IPS-15b (cell line): Measurements from ENCODE around the gene CRTC1.

Source experiments
- H3K27me3 ChIP-seq: one replicate; pipeline ENCODE4 v1.6.1; 2013; ENCODE audit warnings: low read length; ENCODE audit not compliant: control insufficient read depth, insufficient read depth
- H3K36me3 ChIP-seq: one replicate; pipeline ENCODE4 v1.6.1; 2013; ENCODE audit warnings: low read length; ENCODE audit not compliant: control insufficient read depth, insufficient read depth
- H3K4me1 ChIP-seq: one replicate; pipeline ENCODE4 v1.6.1; 2013; ENCODE audit warnings: mild to moderate bottlenecking, low read length; ENCODE audit not compliant: control insufficient read depth, insufficient read depth
- H3K4me3 ChIP-seq: one replicate; pipeline ENCODE4 v1.5.1; 2013; ENCODE audit warnings: low read depth, low read length
- H3K9ac ChIP-seq: one replicate; pipeline ENCODE4 v1.6.1; 2013; ENCODE audit warnings: low read depth, mild to moderate bottlenecking, low read length
- H3K9me3 ChIP-seq: one replicate; pipeline ENCODE4 v1.6.1; 2013; ENCODE audit warnings: mild to moderate bottlenecking, low read length; ENCODE audit not compliant: control insufficient read depth, insufficient read depth

CRTC1 gene

DNA sequence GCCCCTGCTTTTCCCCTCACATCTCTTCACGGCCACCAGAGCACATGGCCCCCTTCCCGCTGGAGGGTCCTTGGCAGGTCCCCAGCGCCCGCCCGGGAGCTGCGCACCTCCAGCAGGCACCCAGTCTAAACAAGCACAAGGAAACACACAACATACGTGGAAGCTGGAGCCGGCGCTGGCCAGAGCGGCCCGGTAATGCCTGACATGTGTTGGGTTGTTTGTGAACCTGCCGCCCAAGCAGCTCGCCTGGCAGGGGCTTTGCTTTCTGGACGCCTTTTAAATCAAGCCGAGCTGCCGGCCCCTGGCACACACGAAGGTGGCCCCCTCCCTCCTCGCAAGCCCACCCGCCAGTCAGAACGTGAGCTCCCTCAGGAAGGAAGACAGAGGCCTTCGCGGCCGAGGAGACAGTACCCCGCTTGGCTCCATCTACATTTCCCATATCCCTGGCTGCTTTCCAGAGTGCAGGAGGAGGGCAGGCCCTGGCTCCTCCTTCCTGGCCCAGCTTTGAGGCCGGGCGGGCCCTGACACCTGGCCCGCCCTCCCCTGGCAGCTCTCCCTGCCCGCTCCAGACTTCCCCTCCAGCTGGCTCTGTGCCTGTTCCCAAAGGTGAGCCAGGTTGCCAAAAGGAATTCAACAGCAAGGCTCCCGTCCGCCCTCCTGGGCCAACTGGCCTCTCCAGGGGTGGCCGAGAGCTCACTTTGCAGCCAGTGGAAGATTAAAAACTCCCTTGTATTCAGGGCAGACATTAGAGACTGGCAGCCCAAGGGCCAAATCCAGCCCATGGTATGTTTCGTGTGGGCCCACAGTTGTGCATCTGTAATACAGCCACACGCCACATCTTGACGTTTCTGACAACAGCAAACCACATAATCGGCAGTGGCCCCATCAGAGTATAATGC, 78.9 kb downstream of the CRTC1 start:
- H3K4me3 ChIP-seq = no peak overlapping the region
- H3K4me1 ChIP-seq = no peaks in the 10 kb centered on the region
- no peaks in the 10 kb centered on the region for H3K9me3 ChIP-seq
- peaks cover 2% of the 10 kb centered on the region for H3K27me3 ChIP-seq
- no peaks in the 10 kb centered on the region for H3K36me3 ChIP-seq
- H3K9ac ChIP-seq = no peak overlapping the region

DNA sequence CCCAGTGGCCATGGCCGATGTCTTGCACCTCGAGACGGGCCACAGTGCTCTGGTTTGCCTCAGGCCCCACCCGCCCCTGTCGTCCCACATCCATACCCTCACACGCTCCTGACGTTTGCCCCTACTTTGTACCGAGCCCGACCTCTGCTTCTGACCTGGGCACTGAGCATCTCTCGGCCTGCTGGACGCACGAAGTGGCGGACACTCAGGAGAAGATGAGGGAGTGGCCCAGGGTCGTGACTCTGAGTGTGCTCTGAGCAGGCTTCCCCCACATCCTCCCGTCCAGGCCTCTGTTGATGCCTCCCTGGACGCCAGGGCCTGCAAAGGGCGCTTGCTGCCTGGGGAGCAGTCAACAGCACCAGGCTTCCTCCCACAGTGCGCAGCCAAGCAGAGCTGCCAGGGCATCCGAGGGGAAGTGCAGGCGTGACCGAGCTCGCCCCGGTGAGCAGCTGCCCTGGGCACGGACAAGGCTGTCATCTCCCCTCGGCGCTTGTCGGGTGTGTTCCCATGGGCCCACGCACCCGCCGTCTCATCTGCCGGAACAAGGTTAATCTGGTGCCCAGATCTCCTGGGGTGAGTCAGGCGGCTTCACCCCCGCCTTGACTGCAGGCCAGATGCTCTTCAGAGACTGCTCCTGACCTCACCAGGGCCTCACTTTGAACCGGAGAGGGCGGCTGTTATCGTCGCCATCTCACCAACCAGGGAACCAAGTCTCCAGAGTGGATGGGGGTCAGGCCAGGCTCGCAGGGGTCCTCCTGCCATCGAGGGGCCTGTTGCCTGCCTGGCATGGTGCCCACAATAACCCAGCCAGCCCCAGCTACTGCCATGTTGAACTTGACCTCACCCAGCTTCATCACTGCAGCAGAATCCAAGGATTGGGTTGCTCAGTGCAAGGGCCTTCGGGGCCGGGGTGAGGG, 80.5 kb downstream of the CRTC1 start:
- H3K36me3 ChIP-seq = no peaks in the 10 kb centered on the region
- H3K4me1 ChIP-seq = no peaks in the 10 kb centered on the region
- H3K9me3 ChIP-seq = no peaks in the 10 kb centered on the region
- H3K27me3 ChIP-seq = peaks cover 2% of the 10 kb centered on the region
- H3K9ac ChIP-seq = no peak overlapping the region
- no peak overlapping the region for H3K4me3 ChIP-seq

DNA sequence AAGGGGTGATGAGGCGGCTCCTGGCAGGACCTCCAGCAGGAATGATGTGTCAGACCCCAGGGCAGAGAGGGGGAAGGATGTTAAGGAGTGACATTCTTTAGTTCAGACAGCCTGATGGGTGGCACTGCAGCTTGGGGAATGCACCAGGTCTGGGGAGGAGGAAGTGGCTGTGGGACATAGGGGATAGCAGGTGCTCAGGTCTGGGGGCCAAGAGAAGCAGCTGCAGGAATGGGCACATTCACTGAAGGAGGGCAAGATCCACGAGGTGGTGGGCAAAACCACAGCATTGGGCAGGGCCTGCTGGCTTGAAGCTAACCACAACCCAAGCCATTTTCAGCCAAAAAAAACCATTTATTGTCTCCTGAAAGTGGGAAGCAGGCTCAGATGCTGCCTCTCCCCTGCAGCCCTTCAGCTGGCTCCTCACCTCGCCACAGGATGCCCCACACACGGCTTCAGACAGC, 81.1 kb downstream of the CRTC1 start:
- H3K27me3 ChIP-seq = peaks cover 2% of the 10 kb centered on the region
- no peaks in the 10 kb centered on the region for H3K9me3 ChIP-seq
- H3K9ac ChIP-seq = no peak overlapping the region
- H3K36me3 ChIP-seq = no peaks in the 10 kb centered on the region
- no peak overlapping the region for H3K4me3 ChIP-seq
- no peaks in the 10 kb centered on the region for H3K4me1 ChIP-seq

DNA sequence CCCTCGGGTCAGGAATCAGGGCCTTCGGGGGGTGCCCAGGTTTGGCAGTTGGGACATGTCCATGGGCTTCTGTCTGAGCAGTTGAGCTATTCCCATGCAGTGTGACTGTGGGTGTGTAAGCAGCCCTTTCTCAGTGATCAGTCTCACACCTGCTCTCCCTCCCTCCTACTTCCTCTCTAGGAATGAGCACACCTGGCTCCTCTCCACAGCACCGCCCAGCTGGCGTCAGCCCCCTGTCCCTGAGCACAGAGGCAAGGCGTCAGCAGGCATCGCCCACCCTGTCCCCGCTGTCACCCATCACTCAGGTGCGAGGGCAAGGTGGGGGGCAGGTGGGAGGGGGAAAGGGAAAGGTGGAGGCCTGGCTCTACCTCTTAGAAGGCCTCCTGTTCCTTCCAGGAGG, 81.7 kb downstream of the CRTC1 start:
- peaks cover 2% of the 10 kb centered on the region for H3K27me3 ChIP-seq
- no peaks in the 10 kb centered on the region for H3K36me3 ChIP-seq
- H3K4me1 ChIP-seq = no peaks in the 10 kb centered on the region
- no peak overlapping the region for H3K9ac ChIP-seq
- H3K4me3 ChIP-seq = no peak overlapping the region
- H3K9me3 ChIP-seq = no peaks in the 10 kb centered on the region

DNA sequence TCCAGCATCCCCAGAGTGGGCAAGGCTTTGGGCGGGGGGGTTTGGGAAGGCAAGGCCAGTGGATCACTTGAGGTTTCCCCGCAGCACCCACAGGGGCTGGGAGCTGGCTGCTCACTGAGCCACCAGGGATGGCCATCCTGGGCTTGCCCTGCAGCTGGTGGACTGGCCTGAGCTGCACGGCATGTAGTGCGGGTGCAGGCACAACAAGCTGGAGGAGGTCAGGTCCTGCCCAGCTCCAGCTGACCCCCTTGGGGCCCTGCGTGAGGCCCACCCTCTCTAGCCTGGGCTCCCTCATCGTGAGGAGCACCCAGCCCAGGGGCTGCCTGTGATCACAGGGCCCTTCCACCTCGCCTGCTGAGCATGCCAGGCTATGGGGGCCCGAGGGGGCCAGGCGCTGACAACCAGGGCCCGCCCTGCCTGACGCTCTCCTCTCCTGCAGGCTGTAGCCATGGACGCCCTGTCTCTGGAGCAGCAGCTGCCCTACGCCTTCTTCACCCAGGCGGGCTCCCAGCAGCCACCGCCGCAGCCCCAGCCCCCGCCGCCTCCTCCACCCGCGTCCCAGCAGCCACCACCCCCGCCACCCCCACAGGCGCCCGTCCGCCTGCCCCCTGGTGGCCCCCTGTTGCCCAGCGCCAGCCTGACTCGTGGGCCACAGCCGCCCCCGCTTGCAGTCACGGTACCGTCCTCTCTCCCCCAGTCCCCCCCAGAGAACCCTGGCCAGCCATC, 84.7 kb downstream of the CRTC1 start:
- no peak overlapping the region for H3K9ac ChIP-seq
- no peaks in the 10 kb centered on the region for H3K4me1 ChIP-seq
- H3K27me3 ChIP-seq = peaks cover 4% of the 10 kb centered on the region
- no peaks in the 10 kb centered on the region for H3K36me3 ChIP-seq
- no peaks in the 10 kb centered on the region for H3K9me3 ChIP-seq
- no peak overlapping the region for H3K4me3 ChIP-seq

DNA sequence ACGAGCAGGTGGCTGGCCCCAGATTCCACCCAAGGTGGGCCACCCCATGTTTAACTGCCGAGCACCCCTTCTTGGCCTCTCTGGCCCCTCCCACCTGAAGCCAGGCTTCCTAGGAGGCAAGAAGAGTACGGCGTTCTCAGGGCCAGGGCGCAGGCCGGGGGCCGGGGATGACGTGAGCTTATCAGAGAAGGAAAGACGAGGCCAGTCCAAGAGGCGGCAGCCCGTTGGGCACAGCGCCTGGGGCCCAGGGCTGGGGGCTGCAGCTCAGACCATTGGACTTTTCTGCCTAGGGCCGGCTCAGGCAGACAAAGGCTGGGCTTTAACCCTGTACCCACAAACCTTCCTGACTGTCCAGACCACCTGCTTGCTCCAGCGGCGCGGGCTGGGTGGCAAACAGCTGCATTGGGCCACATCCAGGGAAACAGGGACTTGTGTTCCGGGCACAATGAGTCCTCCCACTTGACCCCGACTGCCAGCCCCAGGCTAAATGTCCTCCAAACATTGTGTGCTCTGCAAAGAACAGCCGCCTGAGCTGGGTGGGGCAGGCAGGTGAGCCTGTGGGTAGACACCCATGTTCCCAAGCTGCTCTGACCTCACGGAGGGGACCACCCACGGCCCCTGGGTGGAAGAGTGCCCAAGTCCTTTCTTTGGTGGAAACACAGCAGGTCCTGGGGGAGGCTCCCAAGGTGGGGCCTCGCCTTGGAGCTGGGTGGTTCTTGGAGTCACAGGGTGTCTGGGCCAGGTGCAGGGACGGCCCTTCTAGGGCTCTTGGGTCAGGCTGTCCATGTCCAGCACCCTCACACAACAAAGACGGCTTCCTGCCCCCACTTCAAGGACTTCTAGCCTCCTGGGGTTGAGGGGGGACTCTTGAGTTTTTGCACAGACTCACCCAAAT, 85.8 kb downstream of the CRTC1 start:
- no peaks in the 10 kb centered on the region for H3K9me3 ChIP-seq
- H3K27me3 ChIP-seq = peaks cover 4% of the 10 kb centered on the region
- no peak overlapping the region for H3K9ac ChIP-seq
- H3K36me3 ChIP-seq = no peaks in the 10 kb centered on the region
- H3K4me1 ChIP-seq = no peaks in the 10 kb centered on the region
- H3K4me3 ChIP-seq = no peak overlapping the region

DNA sequence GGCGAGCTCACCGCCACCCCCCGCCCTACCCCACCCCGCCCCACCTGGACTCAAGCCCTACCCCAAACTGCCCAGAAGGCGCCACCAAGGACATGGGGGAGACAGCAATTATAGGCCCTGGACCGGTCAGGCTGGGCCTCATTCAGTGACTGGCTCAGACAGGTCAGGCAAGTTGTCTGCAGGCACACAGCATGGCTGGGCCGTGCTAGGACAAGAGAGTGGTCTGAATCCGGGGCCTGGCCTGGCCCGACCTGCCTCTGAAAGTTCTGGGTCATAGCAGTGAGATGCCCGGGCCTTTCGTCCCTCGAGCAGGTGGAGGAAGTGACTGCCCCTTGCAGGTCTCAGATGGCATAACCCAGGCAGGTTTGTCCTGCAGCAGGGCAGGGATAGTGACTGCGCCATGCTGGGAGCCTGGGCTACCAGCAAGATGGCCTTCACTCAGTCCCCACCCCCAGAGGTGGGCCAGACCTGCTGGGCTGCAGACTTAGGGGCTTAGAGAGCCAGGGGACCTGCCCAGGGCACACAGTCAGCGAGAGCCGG, 86.6 kb downstream of the CRTC1 start:
- no peaks in the 10 kb centered on the region for H3K36me3 ChIP-seq
- no peak overlapping the region for H3K9ac ChIP-seq
- no peaks in the 10 kb centered on the region for H3K4me1 ChIP-seq
- peaks cover 4% of the 10 kb centered on the region for H3K27me3 ChIP-seq
- no peak overlapping the region for H3K4me3 ChIP-seq
- no peaks in the 10 kb centered on the region for H3K9me3 ChIP-seq

DNA sequence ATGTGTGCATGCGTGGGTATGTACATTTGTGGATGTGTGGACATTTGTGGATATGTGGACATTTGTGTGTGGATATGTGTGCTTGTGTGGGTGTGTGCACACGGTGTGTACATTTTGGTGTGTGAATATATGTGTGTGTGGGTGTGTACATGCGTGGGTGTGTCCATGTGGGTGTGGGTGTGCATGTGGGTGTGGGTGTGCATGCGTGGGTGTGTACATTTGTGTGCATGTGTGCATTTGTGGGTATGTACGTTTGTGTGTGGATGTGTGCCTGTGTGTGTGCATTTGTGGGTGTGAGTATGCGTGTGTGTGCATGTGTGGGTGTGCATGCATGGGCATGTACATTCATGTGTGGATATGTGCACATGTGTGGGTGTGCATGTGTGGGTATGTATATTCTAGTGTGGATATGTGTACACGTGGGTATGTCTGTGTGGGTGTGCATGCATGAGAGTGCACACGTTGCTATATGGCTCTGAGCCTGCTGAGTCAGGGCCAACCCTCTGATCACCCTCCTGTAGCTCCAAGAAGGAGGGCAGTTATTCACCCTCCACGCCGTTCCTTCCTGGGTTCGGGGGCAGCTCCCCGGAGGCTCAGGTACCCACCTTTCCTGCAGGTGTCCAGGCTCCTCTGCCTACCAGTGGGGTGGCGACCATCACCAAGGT, 87.3 kb downstream of the CRTC1 start:
- no peaks in the 10 kb centered on the region for H3K4me1 ChIP-seq
- no peak overlapping the region for H3K9ac ChIP-seq
- H3K9me3 ChIP-seq = no peaks in the 10 kb centered on the region
- H3K27me3 ChIP-seq = peaks cover 2% of the 10 kb centered on the region
- no peak overlapping the region for H3K4me3 ChIP-seq
- no peaks in the 10 kb centered on the region for H3K36me3 ChIP-seq

DNA sequence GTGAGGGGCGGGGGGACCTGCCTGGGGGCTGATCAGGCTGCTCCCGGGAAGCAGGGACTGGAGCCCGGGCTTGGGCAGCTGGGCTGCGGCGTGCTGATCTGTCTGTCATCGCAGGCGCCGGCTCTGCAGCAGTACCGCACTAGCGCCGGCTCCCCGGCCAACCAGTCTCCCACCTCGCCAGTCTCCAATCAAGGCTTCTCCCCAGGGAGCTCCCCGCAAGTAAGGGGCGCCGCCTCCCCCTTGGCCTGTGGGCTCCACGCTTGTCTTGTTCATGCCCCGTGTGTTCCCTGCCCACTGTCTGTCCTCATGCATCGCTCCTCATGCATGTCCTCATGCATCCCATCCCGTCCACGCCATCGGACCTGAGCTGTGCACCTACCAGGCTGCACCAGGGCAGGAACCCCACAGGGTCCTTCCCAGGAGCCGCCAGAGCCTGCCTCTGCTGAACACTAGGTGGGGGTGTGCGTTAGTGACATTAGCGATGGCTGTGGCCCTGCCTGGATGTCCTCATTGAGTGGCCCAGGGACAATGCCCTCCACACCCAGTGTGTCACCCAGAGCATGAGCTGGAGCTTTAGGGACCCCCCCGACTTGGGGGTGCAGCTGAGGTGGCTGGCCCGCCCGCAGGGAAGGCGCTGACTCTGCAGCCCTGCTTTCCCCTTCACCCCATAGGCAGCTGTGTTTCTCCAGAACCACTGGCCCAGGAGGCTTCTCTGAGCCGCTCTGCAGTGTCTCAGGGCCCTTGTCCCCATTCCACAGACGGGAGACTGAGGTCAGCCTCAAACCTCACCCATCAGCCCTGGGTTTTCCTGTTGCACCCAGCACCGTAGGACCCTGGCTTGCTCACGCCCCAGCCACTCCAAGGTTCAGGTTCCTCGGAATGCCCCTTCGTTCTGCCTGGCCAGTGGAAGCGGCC, 88.1 kb downstream of the CRTC1 start:
- Histone ChIP-seq H3K4me1 (no peaks in the 10 kb centered on the region), H3K36me3 (no peaks in the 10 kb centered on the region), H3K9ac (no peak overlapping the region), H3K27me3 (peaks cover 2% of the 10 kb centered on the region), H3K9me3 (no peaks in the 10 kb centered on the region), H3K4me3 (no peak overlapping the region)
